ENCODE results near the gene MCU.
"Not testable (repeated sequence)": the region's sequence is repeated elsewhere in the genome, so short reads cannot be mapped to it uniquely, and the experiment has no call there.

MCU gene

DNA sequence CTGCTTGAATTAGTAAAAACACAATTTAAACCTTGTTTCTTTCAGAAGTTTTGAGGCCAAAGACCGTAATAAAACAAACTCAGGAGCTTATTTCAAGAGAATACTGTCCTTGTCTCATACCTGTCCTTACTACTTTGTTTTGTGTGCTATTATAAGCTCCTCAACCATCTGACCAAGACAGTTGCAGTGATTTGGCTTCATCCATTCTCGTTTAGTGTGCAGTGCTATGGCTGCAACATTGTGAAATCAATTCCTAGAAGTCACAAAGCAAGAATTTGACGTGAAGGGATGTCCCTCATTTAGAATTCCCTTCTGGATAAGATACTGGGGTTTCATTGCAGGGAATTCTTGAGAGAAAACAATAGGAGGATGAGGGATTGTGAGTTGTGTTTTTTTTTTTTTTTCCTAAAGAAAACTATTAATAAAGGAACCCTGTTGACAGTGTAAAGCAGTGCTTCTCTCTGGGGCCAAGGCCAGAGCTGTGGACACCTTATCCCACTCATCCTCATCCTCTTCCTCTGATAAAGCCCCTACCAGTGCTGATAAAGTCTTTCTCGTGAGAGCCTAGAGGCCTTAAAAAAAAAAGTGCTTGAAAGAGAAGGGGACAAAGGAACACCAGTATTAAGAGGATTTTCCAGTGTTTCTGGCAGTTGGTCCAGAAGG is 201.3 kb downstream of the MCU start, which contains the start of gene OIT3:
Gene OIT3, plus strand, starts transcription at position 604 of the 663 bp plus-strand sequence. CDS start 60 bp downstream, outside the sequence.
- POLR2A ChIA-PET, result no interaction called here
- DNase-seq (ENCODE audit: extremely low spot score), result no peak
- CTCF ChIA-PET, result interaction anchor here (1.4 to 2.0 kb wide), 2 partner anchors 8 to 13 kb away, joined by 4 to 5 read pairs; no protein-coding TSS in a partner anchor
- TF ChIP-seq, protein P1, sequence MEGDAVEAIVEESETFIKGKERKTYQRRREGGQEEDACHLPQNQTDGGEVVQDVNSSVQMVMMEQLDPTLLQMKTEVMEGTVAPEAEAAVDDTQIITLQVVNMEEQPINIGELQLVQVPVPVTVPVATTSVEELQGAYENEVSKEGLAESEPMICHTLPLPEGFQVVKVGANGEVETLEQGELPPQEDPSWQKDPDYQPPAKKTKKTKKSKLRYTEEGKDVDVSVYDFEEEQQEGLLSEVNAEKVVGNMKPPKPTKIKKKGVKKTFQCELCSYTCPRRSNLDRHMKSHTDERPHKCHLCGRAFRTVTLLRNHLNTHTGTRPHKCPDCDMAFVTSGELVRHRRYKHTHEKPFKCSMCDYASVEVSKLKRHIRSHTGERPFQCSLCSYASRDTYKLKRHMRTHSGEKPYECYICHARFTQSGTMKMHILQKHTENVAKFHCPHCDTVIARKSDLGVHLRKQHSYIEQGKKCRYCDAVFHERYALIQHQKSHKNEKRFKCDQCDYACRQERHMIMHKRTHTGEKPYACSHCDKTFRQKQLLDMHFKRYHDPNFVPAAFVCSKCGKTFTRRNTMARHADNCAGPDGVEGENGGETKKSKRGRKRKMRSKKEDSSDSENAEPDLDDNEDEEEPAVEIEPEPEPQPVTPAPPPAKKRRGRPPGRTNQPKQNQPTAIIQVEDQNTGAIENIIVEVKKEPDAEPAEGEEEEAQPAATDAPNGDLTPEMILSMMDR (IDR thresholded peaks at IDR 0.05; ENCODE audit: control extremely low read depth, extremely low read depth, low read depth, missing control alignments), result no peak

DNA sequence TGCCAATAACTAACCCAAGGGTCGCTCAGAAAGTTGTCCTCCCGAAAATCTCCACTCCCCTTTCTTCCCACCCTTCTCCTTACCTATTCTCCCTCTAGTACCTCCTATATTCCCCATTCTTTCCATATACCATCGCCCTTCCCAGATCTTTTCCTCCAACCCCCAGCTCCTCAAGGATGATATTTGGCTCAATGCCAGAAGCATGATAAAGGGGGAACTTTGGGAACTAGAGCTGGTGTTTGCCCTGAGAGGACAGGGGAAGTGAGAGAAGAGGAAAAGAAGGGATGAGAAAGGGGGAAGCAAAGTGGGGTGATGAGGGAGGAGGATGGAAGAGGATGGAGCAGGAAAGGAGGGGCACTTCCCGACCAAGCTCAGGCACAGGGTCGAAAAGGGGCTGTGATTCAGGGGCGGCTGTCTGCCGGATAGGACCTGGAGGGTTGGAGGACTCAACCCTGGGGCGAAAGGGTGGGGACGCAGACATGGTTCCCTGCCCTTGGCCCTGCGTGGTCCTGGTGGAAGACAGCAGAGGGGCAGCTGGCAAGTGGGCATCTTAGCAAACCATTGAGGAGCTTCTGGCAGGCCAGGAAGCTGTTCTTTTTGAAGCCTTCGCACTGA is 203.4 kb downstream of the MCU start:
- no peak for DNase-seq (ENCODE audit: extremely low spot score)
- TF ChIP-seq, protein P1 (IDR thresholded peaks at IDR 0.05; ENCODE audit: control extremely low read depth, extremely low read depth, low read depth, missing control alignments), result no peak
- POLR2A ChIA-PET, result no interaction called here
- CTCF ChIA-PET, result interaction anchor here (2.0 kb wide), 1 partner anchor 15 kb away, joined by 5 read pairs; no protein-coding TSS in a partner anchor

DNA sequence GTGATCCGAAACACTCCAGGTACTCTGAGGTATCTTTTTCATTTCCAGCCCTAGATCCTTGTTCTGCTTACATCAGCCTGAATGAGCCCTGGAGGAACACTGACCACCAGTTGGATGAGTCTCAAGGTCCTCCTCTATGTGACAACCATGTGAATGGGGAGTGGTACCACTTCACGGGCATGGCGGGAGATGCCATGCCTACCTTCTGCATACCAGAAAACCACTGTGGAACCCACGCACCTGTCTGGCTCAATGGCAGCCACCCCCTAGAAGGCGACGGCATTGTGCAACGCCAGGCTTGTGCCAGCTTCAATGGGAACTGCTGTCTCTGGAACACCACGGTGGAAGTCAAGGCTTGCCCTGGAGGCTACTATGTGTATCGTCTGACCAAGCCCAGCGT is 206.7 kb downstream of the MCU start:
- no peak for DNase-seq (ENCODE audit: extremely low spot score)
- CTCF ChIA-PET, result no interaction called here
- TF ChIP-seq, protein P1 (IDR thresholded peaks at IDR 0.05; ENCODE audit: control extremely low read depth, extremely low read depth, low read depth, missing control alignments), result no peak
- POLR2A ChIA-PET, result no interaction called here

DNA sequence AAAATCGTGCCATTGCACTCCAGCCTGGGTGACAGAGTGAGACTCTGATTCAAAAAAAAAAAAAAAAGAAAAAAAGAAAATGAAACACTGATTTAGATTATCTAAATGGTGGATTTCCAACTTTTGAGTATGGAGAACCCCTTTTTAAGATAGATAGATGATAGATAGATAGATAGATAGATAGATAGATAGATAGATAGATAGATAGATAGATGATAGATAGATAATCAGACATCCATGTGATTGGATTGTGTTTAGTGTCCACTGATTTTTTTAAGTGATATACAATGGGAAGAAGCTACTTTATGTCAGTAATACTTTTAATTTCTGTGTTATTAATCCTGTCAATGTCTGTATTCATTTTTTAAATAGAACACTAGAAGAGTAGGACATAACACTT is 207.6 kb downstream of the MCU start:
- TF ChIP-seq, protein P1 (IDR thresholded peaks at IDR 0.05; ENCODE audit: control extremely low read depth, extremely low read depth, low read depth, missing control alignments), result no peak
- DNase-seq (ENCODE audit: extremely low spot score), result no peak
- CTCF ChIA-PET, result interaction anchor here (0.9 to 1.0 kb wide), 2 partner anchors 9 to 24 kb away, joined by 3 to 6 read pairs; no protein-coding TSS in a partner anchor
- POLR2A ChIA-PET, result no interaction called here

DNA sequence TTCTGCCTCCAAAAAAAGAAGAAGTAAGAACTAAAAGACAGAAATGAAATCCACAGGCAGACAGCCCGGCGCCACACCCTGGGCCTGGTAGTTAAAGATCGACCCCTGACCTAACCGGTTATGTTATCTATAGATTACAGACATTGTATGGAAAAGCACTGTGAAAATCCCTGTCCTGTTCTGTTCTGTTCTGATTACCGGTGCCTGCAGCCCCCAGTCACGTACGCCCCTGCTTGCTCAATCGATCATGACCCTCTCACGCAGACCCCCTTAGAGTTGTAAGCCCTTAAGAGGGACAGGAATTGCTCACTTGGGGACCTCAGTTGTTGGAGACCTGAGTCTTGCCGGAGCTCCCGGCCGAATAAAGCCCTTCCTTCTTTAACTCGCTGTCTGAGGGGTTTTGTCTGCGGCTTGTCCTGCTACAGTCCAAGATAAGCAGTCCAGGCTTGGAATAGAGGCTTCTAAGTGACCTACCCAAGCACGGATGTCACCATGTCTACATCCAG is 212.1 kb downstream of the MCU start:
- CTCF ChIA-PET; DNase-seq (ENCODE audit: extremely low spot score); POLR2A ChIA-PET: not testable (repeated sequence)

DNA sequence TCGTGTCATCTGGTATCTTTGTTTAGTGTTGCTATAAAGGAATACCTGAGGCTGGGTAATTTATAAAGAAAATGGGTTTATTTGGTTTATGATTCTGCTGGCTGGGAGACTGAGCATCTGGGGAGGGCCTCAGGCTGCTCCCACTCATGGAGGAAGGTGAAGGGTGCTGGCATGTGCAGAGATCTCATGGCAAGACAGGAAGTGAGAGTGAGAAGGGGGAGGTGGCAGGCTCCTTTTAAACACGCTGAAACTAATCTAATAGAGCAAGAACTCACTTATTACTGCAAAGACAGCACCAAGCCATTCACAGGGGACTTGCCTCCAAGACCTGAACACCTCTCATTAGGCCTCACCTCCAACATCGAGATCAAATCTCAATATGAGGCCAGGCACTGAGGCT is 212.9 kb downstream of the MCU start:
- POLR2A ChIA-PET, result no interaction called here
- TF ChIP-seq, protein P1 (IDR thresholded peaks at IDR 0.05; ENCODE audit: control extremely low read depth, extremely low read depth, low read depth, missing control alignments), result no peak
- no peak for DNase-seq (ENCODE audit: extremely low spot score)

DNA sequence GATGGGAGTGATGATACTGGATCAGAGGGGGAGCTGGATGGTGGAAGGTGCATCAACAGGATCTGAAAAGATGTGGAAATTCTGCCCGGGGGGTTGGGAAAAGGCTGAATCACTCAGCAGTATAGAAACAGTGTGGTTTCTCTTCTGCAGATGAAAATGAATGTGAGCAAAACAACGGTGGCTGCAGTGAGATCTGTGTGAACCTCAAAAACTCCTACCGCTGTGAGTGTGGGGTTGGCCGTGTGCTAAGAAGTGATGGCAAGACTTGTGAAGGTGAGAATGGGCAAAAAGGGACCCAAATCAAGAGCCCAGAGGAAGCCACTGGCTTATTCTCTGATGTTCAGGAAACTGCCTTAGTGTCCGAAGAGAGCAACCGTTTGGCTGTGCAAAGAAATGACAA is 214.5 kb downstream of the MCU start:
- POLR2A ChIA-PET, result no interaction called here
- TF ChIP-seq, protein P1 (IDR thresholded peaks at IDR 0.05; ENCODE audit: control extremely low read depth, extremely low read depth, low read depth, missing control alignments), result no peak
- CTCF ChIA-PET, result interaction anchor here (1.1 to 1.2 kb wide), 2 partner anchors 19 to 58 kb away, joined by 3 to 4 read pairs; no protein-coding TSS in a partner anchor
- no peak for DNase-seq (ENCODE audit: extremely low spot score)

More for the DNA sequence above, 212.9 kb downstream of the MCU start:
- CTCF ChIA-PET, result no interaction called here

All from GM10248 (cell line).